ENCODE results near the gene TMEM11. TPM values are rescaled to one million over a fixed set of nuclear protein-coding genes. Genes with fewer than 3 reads are reported as not detected.
A peak's percentile ranks its signal among the peaks of the same experiment; 100 is the strongest.

Gene TMEM11
- total and polyA plus RNA-seq, 4 donors = 9.3 to 20.8 (median 11.6) TPM

GRCh38 chr17:21174186-21174585 lies 39.8 kb downstream of the TMEM11 start:
- H3K27ac ChIP-seq (ENCODE audit: low read depth in 1 of 2, low read length in 2 of 2) = no peak overlapping the region
- no peak overlapping the region for H3K4me3 ChIP-seq (ENCODE audit: low read depth in 1 of 3, low read length in 3 of 3)
- DNase-seq (ENCODE audit: low spot score) = no peak
- peaks cover 0 to 7% (median 3%) of the 10 kb centered on the region in 4 donors for H3K4me1 ChIP-seq (ENCODE audit: control insufficient read depth in 4 of 4, insufficient read depth in 4 of 4, low read length in 3 of 4)
- H3K27me3 ChIP-seq (ENCODE audit: control insufficient read depth in 4 of 4, insufficient read depth in 4 of 4, low read length in 3 of 4) = no peaks in the 10 kb centered on the region
- no peaks in the 10 kb centered on the region for H3K9me3 ChIP-seq (ENCODE audit: control insufficient read depth in 4 of 4, low read length in 3 of 4)
- H3K9ac ChIP-seq (ENCODE audit: low read depth in 1 of 2, low read length in 2 of 2) = no peak overlapping the region
- 94% methylated on average over 8 of the region's 8 CpGs for WGBS
- TF ChIP-seq FOXA2 (IDR thresholded peaks at IDR 0.05) = no peak
- no peak for TF ChIP-seq REST (IDR thresholded peaks at IDR 0.05)
- no peak for TF ChIP-seq CTCF (IDR thresholded peaks at IDR 0.05; ENCODE audit: low read depth, low read length, missing input control)
- peak; percentile 10 to 27 for TF ChIP-seq RXRA (IDR thresholded peaks at IDR 0.05)
- no peak for TF ChIP-seq NR2F2 (IDR thresholded peaks at IDR 0.05)
- TF ChIP-seq ZBTB33 (IDR thresholded peaks at IDR 0.05) = no peak
- TF ChIP-seq FOXA1 (IDR thresholded peaks at IDR 0.05) = no peak
- TF ChIP-seq HNF4A (conservative IDR thresholded peaks at IDR 0.05) = no peak
- no peak for TF ChIP-seq GABPA (IDR thresholded peaks at IDR 0.05 in 1 of 2, conservative IDR thresholded peaks at IDR 0.05 in 1 of 2)
- no peak for TF ChIP-seq ATF3 (IDR thresholded peaks at IDR 0.05)
- no peak for TF ChIP-seq EGR1 (IDR thresholded peaks at IDR 0.05; ENCODE audit: low read depth in 2 of 2)
- no peak for TF ChIP-seq TAF1 (conservative IDR thresholded peaks at IDR 0.05)
- peak; percentile 7 for TF ChIP-seq SP1 (IDR thresholded peaks at IDR 0.05)
- no peak for TF ChIP-seq HNF4G (IDR thresholded peaks at IDR 0.05)
- TF ChIP-seq MAX (IDR thresholded peaks at IDR 0.05) = no peak
- no peak for TF ChIP-seq RAD21 (IDR thresholded peaks at IDR 0.05)
- peaks cover 0 to 8% (median 2%) of the 10 kb centered on the region in 4 donors for H3K36me3 ChIP-seq (ENCODE audit: control insufficient read depth in 4 of 4, insufficient read depth in 3 of 4, low read depth in 1 of 4, low read length in 3 of 4)

GRCh38 chr17:21173543-21173942 lies 40.4 kb downstream of the TMEM11 start:
- H3K36me3 ChIP-seq (ENCODE audit: control insufficient read depth in 4 of 4, insufficient read depth in 3 of 4, low read depth in 1 of 4, low read length in 3 of 4) = peaks cover 0 to 8% (median 2%) of the 10 kb centered on the region in 4 donors
- H3K27ac ChIP-seq (ENCODE audit: low read depth in 1 of 2, low read length in 2 of 2) = no peak overlapping the region

More at GRCh38 chr17:21173543-21173942, 40.4 kb downstream of the TMEM11 start:
- Histone ChIP-seq H3K27me3 (ENCODE audit: control insufficient read depth in 4 of 4, insufficient read depth in 4 of 4, low read length in 3 of 4) (no peaks in the 10 kb centered on the region), H3K4me1 (ENCODE audit: control insufficient read depth in 4 of 4, insufficient read depth in 4 of 4, low read length in 3 of 4) (peaks cover 0 to 7% (median 3%) of the 10 kb centered on the region in 4 donors), H3K4me3 (ENCODE audit: low read depth in 1 of 3, low read length in 3 of 3) (no peak overlapping the region), H3K9me3 (ENCODE audit: control insufficient read depth in 4 of 4, low read length in 3 of 4) (no peaks in the 10 kb centered on the region), H3K9ac (ENCODE audit: low read depth in 1 of 2, low read length in 2 of 2) (no peak overlapping the region)
- 93% methylated on average over 2 of the region's 2 CpGs for WGBS
- no peak for DNase-seq (ENCODE audit: low spot score)
- TF ChIP-seq GABPA (IDR thresholded peaks at IDR 0.05 in 1 of 2, conservative IDR thresholded peaks at IDR 0.05 in 1 of 2) (no peak), RAD21 (IDR thresholded peaks at IDR 0.05) (no peak), HNF4G (IDR thresholded peaks at IDR 0.05) (no peak), ATF3 (IDR thresholded peaks at IDR 0.05) (no peak), EGR1 (IDR thresholded peaks at IDR 0.05; ENCODE audit: low read depth in 2 of 2) (no peak), MAX (IDR thresholded peaks at IDR 0.05) (no peak), JUND (IDR thresholded peaks at IDR 0.05) (no peak)

All from liver (tissue), 9 donors.